ENCODE results near the gene RNF14.
"Not testable (repeated sequence)": the region's sequence is repeated elsewhere in the genome, so short reads cannot be mapped to it uniquely, and the experiment has no call there.

RNF14 gene, protein sequence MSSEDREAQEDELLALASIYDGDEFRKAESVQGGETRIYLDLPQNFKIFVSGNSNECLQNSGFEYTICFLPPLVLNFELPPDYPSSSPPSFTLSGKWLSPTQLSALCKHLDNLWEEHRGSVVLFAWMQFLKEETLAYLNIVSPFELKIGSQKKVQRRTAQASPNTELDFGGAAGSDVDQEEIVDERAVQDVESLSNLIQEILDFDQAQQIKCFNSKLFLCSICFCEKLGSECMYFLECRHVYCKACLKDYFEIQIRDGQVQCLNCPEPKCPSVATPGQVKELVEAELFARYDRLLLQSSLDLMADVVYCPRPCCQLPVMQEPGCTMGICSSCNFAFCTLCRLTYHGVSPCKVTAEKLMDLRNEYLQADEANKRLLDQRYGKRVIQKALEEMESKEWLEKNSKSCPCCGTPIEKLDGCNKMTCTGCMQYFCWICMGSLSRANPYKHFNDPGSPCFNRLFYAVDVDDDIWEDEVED

GRCh38 chr5:141968914-141969608 lies at the start of gene RNF14:
TSS of gene RNF14 (plus strand) at chr5:141969105. CDS start at chr5:141973589, 4,484 bp downstream.
- no peak for FAIRE-seq

GRCh38 chr5:141919218-141920119 lies 49.4 kb upstream of the RNF14 start:
- FAIRE-seq, result no peak

GRCh38 chr5:141920771-141921170 lies 48.1 kb upstream of the RNF14 start:
- no peak for FAIRE-seq

GRCh38 chr5:141922827-141923447 lies 46.0 kb upstream of the RNF14 start:
- FAIRE-seq, result not testable (repeated sequence)

DNA sequence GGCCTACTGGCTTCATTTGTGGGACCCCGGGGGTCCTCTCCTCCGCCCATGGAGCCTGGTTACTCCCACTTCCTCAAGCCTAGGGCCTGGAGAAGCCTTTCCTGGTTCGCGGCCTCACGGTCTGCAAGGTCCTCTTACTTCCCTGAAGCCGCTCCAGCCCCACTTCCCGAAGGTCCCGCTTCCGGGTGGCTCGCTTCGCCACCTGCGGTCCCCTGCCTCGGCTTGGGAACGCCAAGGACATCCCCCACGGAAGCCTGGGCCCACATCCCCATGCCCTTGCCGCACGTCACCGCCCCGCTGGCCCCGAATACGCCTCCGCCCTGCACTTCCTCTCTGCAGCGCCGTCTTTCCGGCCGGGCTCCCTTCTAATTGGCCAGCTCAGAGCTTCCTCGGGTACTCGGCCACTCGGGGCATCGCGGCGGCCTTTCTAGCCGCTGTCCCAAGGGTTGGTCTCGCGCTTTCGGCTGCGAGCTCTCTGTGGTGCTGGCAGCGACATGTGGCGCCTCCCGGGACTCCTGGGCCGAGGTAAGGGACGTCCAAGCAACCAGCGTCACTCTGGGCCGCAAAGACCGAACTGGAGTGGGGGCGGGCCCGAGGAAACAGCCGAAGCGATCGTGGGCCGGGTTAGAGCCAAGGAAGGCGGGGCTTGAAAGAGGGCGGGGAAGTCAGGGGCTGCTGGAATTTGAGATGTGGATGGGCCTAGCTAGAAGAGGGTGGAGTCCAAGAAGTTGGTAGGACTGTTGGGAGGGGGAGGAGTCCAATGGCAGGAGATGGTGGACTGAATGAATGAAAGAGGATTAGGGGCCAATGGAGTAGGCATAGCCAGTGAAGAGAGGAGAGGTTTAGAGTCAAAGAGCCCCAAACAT lies 45.2 kb upstream of the RNF14 start, which contains the start of gene DELE1:
Gene DELE1 (plus strand): TSS at position 424 of the 866 bp plus-strand sequence. CDS start 71 bp downstream, at position 495.
- FAIRE-seq, result no peak

DNA sequence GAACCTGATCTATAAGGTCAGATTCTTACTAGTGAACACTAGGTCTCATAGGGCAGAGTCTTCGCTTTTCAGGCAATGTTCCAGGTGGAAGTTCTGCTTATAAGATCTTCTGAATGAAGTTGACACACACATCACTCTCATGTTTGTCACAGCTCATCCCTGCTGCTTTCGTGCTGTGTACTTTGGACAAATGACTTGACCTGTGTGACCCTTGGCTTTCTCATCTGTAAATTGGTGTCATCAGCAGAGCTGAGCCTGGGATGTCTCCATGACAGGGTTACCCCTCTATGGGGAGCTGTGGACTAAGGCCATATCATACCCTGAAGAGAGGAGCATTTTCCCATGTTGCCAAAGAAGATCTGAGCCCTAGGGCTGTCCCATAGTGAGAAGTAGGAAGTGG lies 42.5 kb upstream of the RNF14 start:
- FAIRE-seq, result no peak

GRCh38 chr5:141928051-141928450 lies 40.9 kb upstream of the RNF14 start:
- no peak for FAIRE-seq

GRCh38 chr5:141929398-141930058 lies 39.4 kb upstream of the RNF14 start:
- no peak for FAIRE-seq

DNA sequence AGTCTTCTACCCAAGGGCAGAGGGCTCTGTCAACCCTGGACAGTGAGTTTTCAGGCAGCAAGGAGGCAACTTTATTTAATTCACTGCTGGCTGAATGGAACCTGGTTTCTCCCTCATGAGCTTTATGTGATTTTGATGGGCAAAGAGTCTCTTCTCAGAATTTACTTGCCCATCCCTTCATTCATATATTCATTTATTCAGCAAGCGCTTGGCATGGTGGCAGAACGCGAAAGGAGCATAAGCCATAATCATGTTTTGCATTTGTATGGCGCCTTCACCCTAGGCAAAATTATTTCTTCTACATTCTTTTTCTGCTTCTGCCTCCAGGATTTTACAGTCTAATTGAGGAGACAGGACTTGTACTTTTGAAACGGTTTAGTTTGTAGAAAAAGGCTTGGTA lies 37.2 kb upstream of the RNF14 start:
- FAIRE-seq, result no peak

- FAIRE-seq, result no peak
These were observed 35.8 kb upstream of the RNF14 start for GRCh38 chr5:141933151-141933550.

DNA sequence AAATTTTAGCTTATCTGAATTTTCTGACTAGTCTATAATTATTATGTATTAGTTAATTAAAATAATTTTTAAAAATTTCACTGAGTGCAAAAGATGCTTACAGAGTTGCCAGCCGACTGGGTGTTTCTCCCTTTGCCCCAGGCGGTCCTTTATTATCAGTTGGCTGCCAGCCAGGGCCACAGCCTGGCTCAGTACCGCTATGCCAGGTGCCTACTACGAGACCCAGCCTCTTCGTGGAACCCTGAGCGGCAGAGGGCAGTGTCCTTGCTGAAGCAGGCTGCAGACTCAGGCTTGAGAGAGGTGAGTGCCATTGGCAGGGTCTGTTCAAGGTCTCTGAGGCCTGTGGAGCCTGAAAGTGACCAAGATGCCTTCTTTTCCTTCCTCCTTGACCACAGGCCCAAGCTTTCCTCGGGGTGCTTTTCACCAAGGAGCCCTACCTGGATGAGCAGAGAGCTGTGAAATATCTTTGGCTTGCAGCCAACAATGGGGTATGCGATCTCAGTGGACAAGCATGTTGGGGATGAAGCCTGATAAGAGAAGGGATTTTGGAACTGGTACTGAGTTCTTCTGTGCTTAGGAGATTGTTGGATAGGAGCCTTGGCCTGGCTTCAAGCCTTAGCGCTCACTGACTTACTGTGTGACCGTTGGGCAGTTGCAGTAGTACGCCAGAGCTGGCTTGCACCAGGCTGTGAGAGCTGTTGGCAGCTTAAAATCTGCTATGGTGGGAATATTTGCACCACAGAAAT lies 34.6 kb upstream of the RNF14 start:
- no peak for FAIRE-seq

DNA sequence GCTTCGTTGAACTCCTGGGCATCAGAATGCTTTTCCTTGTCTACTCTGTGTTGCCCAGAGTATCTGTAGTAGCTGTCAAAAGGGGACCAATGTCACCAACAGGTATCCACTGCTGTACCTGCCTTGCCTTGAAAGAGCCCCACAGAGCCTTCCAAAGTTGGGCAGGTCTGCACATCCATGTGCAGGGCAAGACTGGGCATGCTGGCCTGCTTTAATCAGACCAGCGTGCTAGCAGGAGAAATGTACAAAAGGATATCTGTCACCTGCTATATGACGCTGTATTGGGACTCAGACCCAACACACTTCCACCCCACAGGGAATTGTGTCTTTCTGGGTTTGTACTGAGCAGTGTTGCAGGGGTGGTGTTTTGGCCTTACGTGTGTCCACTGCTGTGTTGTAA lies 33.4 kb upstream of the RNF14 start:
- FAIRE-seq, result no peak

- no peak for FAIRE-seq
These were observed 28.1 kb upstream of the RNF14 start for GRCh38 chr5:141940695-141941271.

DNA sequence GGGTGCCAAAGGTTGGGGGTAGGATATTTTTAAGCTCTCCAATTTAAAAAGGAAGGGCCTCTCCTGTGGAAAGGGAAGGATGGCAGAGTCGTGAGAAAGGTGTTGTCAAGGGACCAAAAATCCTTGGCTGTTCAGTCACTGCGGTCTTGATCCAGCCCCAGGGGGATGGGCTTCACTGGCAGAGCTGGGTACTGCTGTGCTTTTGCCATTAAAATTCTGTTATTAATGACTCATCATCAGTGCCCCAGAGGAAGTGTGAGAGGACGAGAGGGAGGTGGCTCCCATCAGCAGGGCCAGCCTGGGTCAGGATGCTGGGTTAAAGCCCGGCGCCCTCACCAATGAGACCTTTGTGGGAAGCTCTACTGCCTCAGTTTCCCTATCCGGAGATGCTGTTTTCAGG lies 27.6 kb upstream of the RNF14 start:
- FAIRE-seq, result no peak

- FAIRE-seq, result no peak
These were observed 27.1 kb upstream of the RNF14 start for GRCh38 chr5:141941779-141942178.

- FAIRE-seq, result no peak
These were observed 26.6 kb upstream of the RNF14 start for GRCh38 chr5:141942185-141942857.

DNA sequence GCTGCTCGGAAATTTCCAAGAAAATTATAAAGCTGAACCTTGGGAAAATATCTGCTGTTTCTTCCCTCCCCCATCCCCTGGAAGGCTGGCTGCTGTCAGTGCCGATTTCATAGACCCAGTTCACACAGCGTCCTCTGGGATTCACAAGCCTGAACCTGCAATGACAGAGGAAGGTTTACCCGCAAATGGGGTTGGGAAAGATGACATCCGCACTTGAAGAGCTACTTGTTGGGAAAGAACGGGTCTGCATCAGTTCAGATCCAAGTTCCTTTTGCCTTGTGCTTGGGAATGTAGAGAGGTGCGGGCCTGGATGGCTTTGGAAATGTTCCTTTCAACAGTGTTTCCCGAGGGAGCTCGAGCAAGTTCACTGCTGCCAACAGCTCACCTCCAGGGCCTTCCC lies 24.8 kb upstream of the RNF14 start:
- no peak for FAIRE-seq

- FAIRE-seq, result no peak
These were observed 23.3 kb upstream of the RNF14 start for GRCh38 chr5:141945511-141946051.

- no peak for FAIRE-seq
These were observed 21.6 kb upstream of the RNF14 start for GRCh38 chr5:141947316-141947715.
